Neural crest cell (in vitro differentiated cells): Measurements from ENCODE around the gene COIL. TPM values are rescaled to one million over a fixed set of nuclear protein-coding genes. Genes with fewer than 3 reads are reported as not detected.
A peak's percentile ranks its signal among the peaks of the same experiment; 100 is the strongest.
"Not testable (repeated sequence)": the region's sequence is repeated elsewhere in the genome, so short reads cannot be mapped to it uniquely, and the experiment has no call there.

Source experiments
- DNase-seq: peaks from one replicate; pipeline ENCODE4 v3.0.0; 2021; ENCODE audit warnings: low read depth, mixed read lengths, low spot score
- H3K27ac Mint-ChIP-seq: one replicate; pipeline ENCODE4 v1.8.0; 2021; ENCODE audit warnings: mild to moderate bottlenecking, mixed read lengths; ENCODE audit not compliant: unreplicated experiment
- H3K27me3 Mint-ChIP-seq: 2 replicates; pipeline ENCODE4 v1.8.0; 2021; ENCODE audit warnings: low read depth, mild to moderate bottlenecking, mixed read lengths
- H3K36me3 Mint-ChIP-seq: 2 replicates; pipeline ENCODE4 v1.8.0; 2021; ENCODE audit warnings: low read depth, mild to moderate bottlenecking, mixed read lengths
- H3K4me1 Mint-ChIP-seq: 2 replicates; pipeline ENCODE4 v1.8.0; 2021; ENCODE audit warnings: mixed read lengths
- H3K4me3 Mint-ChIP-seq: one replicate; pipeline ENCODE4 v1.8.0; 2021; ENCODE audit warnings: mild to moderate bottlenecking, mixed read lengths
- H3K9me3 Mint-ChIP-seq: 2 replicates; pipeline ENCODE4 v1.8.0; 2021; ENCODE audit warnings: mixed read lengths
- total RNA-seq: library from RNA; stranded (reverse); gene quantifications from 2 replicates; pipeline ENCODE4 v1.2.1, GENCODE V29; 2021
- TF ChIP-seq, protein P1 (sequence below): fragments of 200-600 bp; sonication (generic); conservative IDR thresholded peaks from 2 replicates; pipeline ENCODE4 v1.5.0; 2021; ENCODE audit warnings: antibody characterized with exemption, mild to moderate bottlenecking

COIL gene
- total RNA-seq, 1 donor from 2014 or later, result 24.1 TPM

DNA sequence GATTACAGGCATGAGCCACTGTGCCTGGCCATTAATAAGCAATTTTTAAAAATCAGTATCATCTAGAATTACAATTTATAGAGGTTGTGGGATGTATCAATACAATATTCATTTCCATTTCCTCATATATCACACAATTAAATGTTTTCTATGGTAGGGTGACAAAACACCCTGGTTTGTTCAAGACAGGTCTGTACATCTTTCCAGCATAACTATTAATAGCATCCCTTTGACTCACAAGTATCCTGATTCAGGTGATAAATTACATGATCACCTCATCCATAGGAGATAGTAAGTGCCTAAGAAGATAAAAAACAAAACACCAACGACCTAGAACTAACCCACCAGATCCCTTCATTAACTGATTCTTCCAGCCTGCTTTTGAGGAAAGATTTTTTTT is 13.1 kb downstream of the COIL start:
- Mint-ChIP-seq H3K9me3 (no peaks in the 10 kb centered on the region), H3K4me3 (no peak overlapping the region), H3K27me3 (no peaks in the 10 kb centered on the region), H3K27ac (no peak overlapping the region), H3K36me3 (peaks cover 13% of the 10 kb centered on the region), H3K4me1 (peaks cover 13% of the 10 kb centered on the region)
- DNase-seq, result no peak
- TF ChIP-seq, protein P1, sequence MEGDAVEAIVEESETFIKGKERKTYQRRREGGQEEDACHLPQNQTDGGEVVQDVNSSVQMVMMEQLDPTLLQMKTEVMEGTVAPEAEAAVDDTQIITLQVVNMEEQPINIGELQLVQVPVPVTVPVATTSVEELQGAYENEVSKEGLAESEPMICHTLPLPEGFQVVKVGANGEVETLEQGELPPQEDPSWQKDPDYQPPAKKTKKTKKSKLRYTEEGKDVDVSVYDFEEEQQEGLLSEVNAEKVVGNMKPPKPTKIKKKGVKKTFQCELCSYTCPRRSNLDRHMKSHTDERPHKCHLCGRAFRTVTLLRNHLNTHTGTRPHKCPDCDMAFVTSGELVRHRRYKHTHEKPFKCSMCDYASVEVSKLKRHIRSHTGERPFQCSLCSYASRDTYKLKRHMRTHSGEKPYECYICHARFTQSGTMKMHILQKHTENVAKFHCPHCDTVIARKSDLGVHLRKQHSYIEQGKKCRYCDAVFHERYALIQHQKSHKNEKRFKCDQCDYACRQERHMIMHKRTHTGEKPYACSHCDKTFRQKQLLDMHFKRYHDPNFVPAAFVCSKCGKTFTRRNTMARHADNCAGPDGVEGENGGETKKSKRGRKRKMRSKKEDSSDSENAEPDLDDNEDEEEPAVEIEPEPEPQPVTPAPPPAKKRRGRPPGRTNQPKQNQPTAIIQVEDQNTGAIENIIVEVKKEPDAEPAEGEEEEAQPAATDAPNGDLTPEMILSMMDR, result no peak

GRCh38 chr17:56945938-56946505 is 14.8 kb downstream of the COIL start:
- Mint-ChIP-seq H3K36me3 (peaks cover 19% of the 10 kb centered on the region), H3K4me3 (no peak overlapping the region), H3K27ac (no peak overlapping the region), H3K27me3 (no peaks in the 10 kb centered on the region), H3K4me1 (peaks cover 13% of the 10 kb centered on the region), H3K9me3 (no peaks in the 10 kb centered on the region)
- TF ChIP-seq, protein P1, result no peak
- no peak for DNase-seq

GRCh38 chr17:56943505-56944125 is 17.2 kb downstream of the COIL start:
- Mint-ChIP-seq H3K4me1 (peaks cover 4% of the 10 kb centered on the region), H3K4me3 (no peak overlapping the region), H3K36me3 (peaks cover 18% of the 10 kb centered on the region), H3K9me3 (no peaks in the 10 kb centered on the region), H3K27ac (no peak overlapping the region), H3K27me3 (no peaks in the 10 kb centered on the region)
- TF ChIP-seq, protein P1, result no peak
- no peak for DNase-seq

- no peak for DNase-seq
- H3K4me1 Mint-ChIP-seq, result peaks cover 4% of the 10 kb centered on the region
- H3K9me3 Mint-ChIP-seq, result no peaks in the 10 kb centered on the region
- H3K27me3 Mint-ChIP-seq, result no peaks in the 10 kb centered on the region
- H3K27ac Mint-ChIP-seq, result no peak overlapping the region
- H3K36me3 Mint-ChIP-seq, result peaks cover 31% of the 10 kb centered on the region
- TF ChIP-seq, protein P1, result peak; percentile 76
- H3K4me3 Mint-ChIP-seq, result no peak overlapping the region
These were observed 20.9 kb downstream of the COIL start for GRCh38 chr17:56939869-56940484.

DNA sequence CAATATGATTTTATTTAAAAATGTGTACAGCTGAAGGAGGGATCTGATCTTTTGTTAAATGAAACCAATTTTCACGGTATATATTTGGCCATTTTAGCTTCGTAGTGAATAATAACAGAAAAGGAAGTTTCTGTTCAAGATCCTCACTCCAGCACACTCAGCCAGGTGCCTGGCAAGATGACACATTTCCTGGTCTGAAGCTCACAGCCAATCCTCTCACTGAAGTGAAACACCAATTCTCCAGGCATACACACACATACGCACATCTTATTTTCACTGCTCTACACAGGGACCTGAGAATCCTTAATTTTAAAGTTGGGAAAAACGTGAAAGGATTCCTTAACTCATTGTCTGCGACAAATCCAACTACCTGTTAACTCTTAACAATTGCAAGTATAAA is 22.6 kb downstream of the COIL start:
- not testable (repeated sequence) for DNase-seq, H3K27ac Mint-ChIP-seq, H3K27me3 Mint-ChIP-seq, H3K4me3 Mint-ChIP-seq, H3K9me3 Mint-ChIP-seq, H3K4me1 Mint-ChIP-seq
- H3K36me3 Mint-ChIP-seq, result peaks cover 43% of the 10 kb centered on the region

- Mint-ChIP-seq H3K9me3 (no peaks in the 10 kb centered on the region), H3K36me3 (peaks cover 46% of the 10 kb centered on the region), H3K27me3 (no peaks in the 10 kb centered on the region), H3K4me3 (no peak overlapping the region), H3K27ac (no peak overlapping the region), H3K4me1 (peaks cover 4% of the 10 kb centered on the region)
- no peak for DNase-seq
- TF ChIP-seq, protein P1, result no peak
These were observed 23.2 kb downstream of the COIL start for GRCh38 chr17:56937687-56938086.
